Placental epithelial cell (primary cell): Measurements from ENCODE around the gene EFCAB11. TPM values are rescaled to one million over a fixed set of nuclear protein-coding genes. Genes with fewer than 3 reads are reported as not detected.

ENCODE experiments used
- total RNA-seq: library from RNA; depleted of rRNA; stranded (reverse); fragments of >200 nt; gene quantifications from 2 replicates; pipeline ENCODE4 v1.2.3, GENCODE V29; 2012

Gene EFCAB11, protein sequence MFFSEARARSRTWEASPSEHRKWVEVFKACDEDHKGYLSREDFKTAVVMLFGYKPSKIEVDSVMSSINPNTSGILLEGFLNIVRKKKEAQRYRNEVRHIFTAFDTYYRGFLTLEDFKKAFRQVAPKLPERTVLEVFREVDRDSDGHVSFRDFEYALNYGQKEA
- total RNA-seq = 8.2 and 8.8 TPM in 2 replicates

DNA sequence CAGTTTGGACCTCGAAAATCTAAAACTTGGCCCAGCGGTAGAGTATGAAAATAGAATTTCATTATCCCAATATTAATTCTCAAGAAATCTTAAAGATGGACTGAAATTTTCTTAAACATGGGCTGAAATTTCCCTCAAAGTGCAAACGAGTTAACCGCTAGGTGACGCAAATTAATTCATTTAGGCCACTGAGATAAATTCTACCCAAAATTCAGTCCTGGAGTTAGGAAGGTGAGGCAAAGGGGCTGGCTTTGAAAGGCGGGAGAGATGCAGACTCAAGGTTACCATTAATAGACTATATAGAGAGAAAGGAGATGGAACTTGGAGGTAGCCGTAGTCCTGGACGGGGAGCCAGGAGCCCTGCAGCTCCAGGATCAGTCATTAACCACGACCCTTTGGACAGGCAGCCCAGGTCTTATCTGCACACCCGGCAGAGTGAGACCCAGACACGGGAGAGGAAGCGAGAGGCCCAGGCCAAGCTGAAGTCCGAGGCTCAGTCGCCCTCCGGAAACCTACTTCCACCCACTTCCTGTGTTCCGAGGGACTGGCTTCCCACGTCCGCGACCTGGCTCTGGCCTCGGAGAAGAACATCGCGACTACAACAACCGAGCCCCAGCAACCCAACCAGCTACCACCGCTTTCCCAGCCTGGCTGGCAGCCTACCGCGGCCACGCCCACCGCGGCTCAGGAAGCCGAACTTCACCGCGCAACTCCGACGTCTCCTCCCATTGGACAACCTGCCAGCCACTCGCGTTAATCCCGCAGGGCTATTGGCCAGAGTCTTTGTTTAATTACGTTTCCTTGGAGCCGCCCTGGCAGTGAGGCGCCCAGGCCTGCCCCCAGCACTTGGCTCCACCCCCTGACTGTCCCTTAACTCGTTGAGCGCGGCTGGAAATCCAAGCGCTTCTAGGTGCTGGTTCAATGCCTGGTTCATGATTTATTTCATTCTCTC is at the start of gene EFCAB11:
Gene EFCAB11 (minus strand): TSS at position 661 of the 952 bp plus-strand sequence. CDS start 70 bp downstream, at position 591.

DNA sequence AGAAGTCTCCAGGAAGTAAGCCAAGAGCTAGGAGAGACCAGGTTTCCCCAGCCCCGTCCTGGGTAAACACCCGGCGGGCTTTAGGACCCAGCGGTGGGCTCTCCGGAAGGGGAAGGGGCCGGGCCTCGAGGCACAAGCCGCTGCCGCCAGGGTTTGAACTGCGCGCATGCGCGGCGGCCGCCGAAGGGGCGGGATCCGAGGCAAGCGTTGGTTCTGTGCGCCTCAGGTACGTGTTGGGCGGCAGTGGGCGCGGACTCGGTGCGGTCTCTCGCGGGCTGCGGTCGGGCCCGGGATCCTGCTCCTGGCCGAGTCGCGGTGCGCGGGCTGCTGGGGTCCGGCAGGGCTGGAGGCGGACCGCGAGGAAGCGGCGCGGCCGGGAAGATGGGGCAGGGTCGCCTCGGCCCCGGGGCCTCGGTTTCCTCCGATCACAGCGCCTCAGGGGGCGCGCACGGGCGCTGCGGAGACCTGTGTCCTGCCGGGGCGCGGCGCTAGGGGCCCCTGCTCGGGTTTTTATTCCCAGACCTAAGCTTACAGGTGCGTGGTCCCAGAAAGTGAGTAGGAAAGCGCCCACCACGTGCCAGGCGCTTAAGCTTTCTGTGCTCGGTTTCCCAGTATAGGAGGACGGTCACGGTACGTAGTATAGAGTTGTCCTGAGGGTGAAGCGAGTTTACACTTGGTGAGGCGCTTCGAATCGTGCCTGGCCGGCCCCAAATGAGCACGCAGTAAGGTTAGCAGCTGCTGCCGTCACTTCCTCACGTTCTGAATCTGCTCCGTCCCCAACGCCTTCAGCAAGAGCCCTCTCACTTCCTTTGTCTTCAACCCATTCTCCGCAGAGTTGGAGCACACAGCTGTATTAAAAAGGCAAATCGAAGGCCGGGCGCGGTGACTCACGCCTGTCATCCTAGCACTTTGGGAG is 1.5 kb upstream of the EFCAB11 start, which contains the start of gene TDP1:
Gene TDP1 (plus strand): TSS at position 183 of the 916 bp plus-strand sequence. CDS start 7,188 bp downstream, outside the sequence.

Other genes with a start within 250 kb of the EFCAB11 start
- 16.9 and 18.0 TPM in 2 replicates for gene TDP1, start 1.2 kb upstream of the EFCAB11 start, total RNA-seq
- 0.11 and 0.39 TPM in 2 replicates for gene KCNK13, start 107.3 kb upstream of the EFCAB11 start, total RNA-seq